Stomach (tissue), 4 donors: ENCODE measurements around the gene DMRT1.

ENCODE experiments used
- CTCF ChIP-seq, 7 experiments: fragments of 450-650 bp in 4 of 7; fragments of 200-600 bp in 3 of 7; sonication (generic) in 3 of 7; IDR thresholded peaks; one replicate each; pipeline ENCODE4 v1.5.1; 2016 to 2019; ENCODE audit warnings: antibody characterized with exemption in 7 of 7, control low read depth in 2 of 7, mild to moderate bottlenecking in 1 of 7
- POLR2A ChIP-seq, 4 donors: fragments of 450-650 bp; IDR thresholded peaks; one replicate each; pipeline ENCODE4 v1.6.1; 2016; ENCODE audit warnings: antibody characterized with exemption in 4 of 4, control low read depth in 2 of 4, mild to moderate bottlenecking in 1 of 4, moderate library complexity in 1 of 4
- POLR2AphosphoS5 ChIP-seq, 3 donors: sonication (generic); formaldehyde crosslinking; IDR thresholded peaks; one replicate each; pipeline ENCODE4 v1.6.1; 2016; ENCODE audit warnings: antibody characterized with exemption in 3 of 3

DNA sequence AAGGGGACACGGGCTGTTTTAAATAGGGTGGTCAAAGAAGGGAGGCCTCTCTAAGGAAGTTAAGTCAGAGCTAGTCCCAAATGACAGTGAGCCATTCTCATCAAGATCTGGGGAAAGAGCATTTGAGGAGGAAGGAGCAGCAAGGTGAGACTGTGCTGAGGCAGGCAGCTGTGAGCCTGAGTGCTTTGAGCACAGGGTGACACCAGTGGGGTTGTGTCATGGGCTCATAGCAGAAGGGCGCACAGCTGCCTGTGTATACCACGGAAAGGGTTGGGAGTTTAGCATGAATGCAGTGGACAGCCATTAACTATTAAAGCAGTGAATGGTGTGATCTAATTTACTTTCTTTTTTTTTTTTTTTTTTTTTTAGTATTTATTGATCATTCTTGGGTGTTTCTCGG, 19.2 kb downstream of the DMRT1 start:
- TF ChIP-seq POLR2AphosphoS5 (IDR thresholded peaks at IDR 0.05) (no peak), POLR2A (IDR thresholded peaks at IDR 0.05) (no peak), CTCF (IDR thresholded peaks at IDR 0.05) (no peak)
